Measurements from ENCODE around the gene DLG3.

DLG3 gene

DNA sequence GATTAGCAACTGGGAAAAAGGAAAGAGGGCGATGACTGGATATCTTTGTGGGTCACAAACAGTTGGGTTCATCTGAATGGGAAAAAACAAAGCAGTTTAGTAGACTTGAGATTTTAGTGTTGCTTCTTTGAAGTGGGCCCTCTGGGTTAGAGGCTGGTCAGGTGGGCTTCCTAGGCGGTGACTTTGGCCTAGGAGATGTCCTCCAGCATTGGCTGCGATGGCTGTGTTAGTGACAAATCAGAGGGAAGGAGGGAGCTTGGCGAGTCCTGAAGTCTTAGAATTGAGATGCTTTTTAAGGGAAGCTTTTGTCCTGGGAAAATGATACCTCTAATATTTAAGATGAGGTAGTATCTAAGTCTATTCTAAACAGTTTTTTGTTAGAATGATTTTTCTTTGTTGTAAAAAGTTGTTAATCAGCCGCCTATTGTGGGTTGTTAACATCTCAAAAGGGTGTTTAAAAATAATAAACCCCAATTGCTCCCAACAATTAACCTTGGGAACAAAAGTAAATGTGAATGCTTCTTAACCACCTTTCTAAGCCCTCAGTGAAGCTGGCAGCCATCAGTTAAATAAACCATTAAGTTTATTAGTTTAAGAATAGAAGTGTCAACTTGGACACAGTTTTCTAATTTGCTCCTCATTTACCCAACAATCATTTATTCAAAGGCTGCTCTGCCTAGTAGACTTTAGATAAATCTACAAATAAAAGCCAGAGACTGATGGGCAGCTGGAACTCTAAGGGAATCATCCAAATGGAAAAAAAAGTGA is 31.7 kb downstream of the DLG3 start:
- no peak for DNase-seq (ENCODE audit: low read depth in 3 of 3, low spot score in 1 of 3)

DNA sequence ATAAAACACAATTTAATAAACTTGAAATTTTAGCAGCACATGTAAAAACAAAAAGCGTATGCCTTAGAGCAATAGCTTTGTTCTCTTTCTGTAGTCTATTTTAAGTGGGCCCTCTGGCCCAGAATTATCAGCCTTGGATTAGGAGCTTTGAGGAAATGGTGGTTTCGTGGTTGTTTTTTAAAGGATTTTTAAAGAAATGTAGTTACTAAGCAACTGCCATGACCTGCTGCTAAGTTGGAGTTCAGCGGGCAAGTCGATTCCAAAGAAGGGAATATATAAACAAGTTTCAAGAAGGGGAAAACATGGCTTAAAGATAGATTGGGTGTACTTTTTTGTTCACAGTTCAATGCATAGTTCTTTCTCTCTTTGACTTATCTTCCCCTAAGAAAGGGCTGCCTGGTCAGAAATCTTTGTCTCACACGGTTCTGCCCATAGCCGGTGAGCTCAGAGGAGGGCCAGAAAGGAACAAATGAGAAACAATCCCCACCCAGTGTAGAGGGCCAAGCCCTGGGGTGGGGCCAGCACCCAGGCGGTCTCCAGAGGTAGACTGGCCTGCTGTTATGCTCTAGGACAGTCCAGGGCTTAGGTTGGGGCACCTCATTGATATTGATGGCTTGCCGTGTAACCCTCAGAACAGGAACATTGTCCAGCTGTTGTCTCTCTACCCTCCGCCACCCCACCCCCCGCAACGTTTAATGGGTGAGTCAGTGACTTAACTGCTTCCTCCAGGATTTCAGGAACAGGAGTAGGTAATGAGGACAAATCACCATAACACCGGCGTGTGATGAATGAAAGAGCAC is 32.5 kb downstream of the DLG3 start:
- no peak for DNase-seq (ENCODE audit: low read depth in 3 of 3, low spot score in 1 of 3)

DNA sequence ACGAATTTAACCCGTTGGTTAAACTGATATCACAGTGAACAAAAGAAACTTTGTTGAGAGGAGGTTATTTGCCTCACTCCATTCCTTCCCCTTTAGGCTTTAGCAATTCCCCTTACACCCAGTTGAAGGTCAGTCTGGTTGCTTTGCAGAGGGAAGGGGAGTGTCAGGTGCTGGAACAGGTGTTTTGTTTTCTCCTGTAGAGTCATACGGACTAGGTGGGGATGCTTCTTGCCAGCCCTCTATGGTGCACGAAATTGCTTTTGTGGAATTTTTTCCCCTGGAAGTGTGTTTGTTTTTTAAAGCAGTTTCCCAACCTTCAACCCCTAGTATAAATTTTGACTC is 33.1 kb downstream of the DLG3 start:
- no peak for DNase-seq (ENCODE audit: low read depth in 3 of 3, low spot score in 1 of 3)

DNA sequence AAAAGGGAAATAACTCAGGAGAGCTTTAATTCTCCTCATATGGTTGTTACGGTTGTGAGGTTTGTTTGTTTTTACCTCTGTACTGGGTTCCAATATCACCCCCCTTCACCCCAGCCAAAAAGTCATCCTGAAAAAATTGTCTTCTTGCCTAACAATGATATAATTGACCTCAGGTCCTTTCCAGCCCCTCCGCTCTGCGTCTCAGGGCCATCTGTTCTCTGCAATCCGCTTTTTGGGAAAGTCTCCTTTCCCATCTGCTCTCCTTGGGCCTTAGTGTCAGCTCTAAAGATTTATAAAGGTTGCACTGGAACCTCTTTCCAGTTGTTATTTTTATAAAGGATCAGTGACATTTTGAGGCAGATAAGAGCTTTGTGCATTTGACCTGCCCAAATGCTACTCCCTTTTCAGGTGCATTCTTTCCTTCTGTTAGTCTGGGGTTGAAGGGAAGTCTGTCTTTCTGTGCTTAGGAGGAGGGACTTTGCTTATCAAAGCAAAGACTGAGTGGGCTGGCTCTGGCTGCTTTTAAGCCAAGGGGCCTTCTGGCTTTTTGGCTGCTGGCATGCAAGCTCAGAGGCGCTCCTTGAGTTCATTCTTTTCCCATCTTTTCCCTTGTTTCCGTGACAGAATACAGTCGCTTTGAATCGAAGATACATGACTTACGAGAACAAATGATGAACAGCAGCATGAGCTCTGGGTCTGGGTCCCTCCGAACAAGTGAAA is 34.1 kb downstream of the DLG3 start:
- no peak for DNase-seq (ENCODE audit: low read depth in 3 of 3, low spot score in 1 of 3)

DNA sequence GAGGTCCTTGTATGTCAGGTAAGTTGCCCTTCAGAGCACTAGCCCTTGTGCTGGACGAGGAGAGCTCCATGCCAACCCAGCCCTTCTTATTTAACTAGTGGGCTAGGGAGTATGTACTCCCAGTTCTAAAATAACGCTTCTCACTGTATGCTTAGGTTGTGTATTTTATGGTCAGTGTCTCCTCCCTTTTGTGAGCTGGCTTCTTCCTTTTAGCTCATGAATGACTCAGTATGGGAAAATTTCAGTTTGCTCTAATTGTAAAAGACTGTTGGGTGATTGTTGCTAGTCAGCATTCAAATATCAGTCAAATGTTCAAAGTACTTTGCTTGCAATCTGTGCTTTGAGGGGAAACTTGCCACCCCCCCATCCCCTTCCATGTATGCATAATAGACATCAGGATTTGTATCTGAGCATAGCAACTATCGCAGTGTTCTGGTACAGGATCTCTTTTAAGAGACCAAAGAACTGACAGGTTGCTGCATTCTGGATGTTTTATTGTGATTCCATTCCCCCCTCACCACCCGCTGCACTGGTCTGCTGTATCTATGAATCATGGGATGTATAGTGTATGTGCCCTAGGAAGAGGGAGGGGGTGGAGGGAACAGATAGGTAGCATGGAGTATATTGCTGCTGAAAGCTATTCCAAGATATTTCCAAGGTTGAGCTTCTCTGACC is 34.7 kb downstream of the DLG3 start:
- DNase-seq (ENCODE audit: low read depth in 3 of 3, low spot score in 1 of 3), result no peak

DNA sequence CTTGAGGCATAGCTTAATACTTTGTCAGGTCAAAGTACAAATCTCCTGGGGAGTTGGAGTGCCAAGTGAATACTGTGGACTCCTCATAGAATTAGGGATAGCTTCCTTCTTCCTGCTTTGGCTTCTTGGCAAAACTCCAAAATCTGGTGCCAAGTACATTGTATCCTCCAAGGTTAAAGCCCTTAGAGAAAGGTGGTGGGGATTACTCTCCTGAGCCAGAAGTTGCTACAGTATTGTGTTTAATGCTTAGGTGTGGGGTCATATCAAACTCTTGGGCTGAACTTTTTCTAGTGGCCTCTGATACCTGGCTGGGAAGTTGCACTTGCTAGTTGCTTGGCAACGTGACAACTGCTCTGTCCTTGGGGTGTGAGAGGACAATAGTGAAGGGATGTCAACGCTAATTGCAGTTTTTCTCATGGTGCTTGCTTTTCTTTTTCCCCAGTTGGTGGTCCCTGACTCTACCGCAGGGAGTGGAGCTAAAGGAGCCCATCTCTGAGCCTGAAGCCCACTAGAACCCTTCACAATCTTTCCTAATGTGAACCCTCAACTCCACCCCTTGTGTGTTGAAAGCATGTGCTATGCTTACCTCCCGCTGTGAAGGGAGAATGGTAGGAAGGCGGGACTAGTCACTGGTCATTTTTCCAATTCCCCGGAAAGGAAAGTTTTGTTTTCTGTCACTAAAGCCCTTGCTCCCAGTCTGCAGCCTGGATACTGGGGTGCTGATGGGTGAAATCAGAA is 35.5 kb downstream of the DLG3 start:
- no peak for DNase-seq (ENCODE audit: low read depth in 3 of 3, low spot score in 1 of 3)

DNA sequence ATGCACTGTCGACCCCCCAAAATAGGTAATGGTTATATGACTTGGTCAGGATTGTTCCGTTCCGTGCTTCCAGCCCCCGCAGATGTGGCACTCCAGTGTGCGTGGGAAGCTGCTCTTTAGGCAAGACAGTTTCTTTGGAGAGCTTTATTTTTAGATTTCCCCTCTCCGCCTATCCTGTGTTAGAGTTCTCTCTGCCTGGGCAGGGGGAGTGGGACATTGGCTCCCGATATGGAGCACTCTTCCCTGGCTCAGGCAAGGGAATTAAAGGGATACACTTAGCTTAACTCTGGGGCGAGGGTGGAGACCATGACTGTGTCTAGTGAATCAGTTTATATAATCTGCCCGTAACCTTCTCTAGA is 36.0 kb downstream of the DLG3 start:
- DNase-seq (ENCODE audit: low read depth in 3 of 3, low spot score in 1 of 3), result no peak

DNA sequence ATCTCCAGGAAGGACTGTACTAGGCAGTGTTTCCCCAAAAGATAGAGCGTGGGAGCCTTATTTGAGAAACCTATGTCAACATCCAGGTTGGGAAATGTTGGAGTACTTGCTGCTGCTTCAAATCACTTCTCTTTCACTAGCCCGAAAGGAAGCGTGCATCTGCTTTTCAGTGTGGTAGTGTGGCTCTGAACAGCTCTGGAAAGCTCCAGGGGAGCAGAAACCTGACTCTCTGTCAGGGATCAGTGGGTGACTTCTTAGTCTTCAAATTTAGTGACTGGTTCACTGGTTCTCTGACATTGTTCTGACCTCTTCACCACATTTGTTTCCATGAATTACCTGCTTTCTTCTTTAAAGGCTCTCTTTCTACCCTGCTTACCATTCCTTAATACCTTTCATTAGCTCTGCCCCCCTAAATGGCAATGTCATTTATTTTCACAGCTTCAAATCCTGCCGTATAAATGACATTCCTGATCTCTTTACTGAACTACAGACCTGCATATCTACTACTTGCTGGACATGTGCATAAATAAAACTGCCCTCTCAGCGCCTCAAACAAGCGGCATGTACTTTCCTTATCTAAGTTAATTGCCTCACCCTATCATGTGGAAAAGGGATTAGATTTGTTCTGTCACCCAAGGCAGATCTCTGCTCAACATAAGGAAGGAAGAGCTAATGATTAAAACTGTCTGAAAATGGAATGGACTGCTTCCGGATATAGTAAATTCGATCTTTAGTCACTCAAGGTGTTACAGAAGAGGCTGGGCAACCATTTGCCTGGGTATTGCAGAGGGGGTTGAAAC is 37.0 kb downstream of the DLG3 start:
- DNase-seq (ENCODE audit: low read depth in 3 of 3, low spot score in 1 of 3), result no peak

DNA sequence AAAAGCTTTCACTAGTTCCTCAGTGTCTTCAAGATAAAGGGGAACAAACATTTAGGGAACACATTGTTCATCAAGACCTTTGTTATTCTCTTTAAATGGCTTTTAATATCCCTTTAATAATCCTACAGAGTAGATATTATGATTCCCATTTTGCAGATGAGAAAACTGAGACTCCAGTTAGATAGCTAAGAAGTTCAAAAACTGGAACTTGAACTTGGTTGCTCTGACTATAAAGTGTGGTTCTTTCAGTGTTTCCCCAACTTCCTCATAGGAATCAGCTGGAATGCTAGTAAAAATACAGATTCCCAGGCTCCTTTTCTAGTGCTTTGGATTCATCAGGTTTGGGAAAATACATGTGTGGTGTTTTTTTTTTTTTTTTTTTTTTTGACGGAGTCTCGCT is 37.7 kb downstream of the DLG3 start:
- DNase-seq (ENCODE audit: low read depth in 3 of 3, low spot score in 1 of 3), result no peak

DNA sequence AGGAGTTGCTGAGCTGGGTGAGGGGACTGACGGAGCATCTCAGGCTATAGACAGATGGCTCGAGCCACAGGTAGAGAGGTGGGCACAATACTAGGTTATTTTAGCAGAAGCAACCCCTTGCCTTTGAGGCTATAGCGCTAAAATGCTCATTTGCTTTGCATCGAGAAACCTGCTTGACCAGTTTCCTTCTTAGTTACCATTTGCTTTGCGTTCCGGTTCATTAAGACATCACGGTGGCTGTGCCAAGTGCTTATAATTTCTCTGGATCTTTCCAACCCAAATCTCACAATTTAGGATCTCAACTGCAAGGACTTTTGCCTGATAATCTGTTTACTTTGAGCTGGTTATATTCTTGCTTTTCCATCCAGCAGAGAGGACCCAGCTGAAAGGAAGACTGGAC is 40.8 kb downstream of the DLG3 start:
- no peak for DNase-seq (ENCODE audit: low read depth in 3 of 3, low spot score in 1 of 3)

DNA sequence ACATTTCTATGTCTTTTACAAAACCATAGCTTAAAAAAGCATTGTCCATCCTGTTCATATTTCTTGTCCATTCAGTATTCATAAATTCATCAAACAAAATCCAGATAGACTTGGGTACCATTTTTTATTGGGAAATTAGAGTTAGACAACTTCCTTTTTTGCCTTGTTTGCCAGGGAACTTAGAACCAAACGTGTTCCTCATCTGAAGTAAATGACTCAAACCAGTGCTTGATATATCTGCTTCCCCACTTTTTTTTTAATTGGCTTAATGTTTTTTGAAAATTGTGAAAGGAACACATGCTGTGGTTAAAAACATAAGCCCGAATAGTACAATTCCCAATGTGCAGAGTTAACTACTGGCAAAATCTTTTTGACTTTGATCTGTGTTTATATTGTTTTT is 44.2 kb downstream of the DLG3 start:
- DNase-seq (ENCODE audit: low read depth in 3 of 3, low spot score in 1 of 3), result no peak

DNA sequence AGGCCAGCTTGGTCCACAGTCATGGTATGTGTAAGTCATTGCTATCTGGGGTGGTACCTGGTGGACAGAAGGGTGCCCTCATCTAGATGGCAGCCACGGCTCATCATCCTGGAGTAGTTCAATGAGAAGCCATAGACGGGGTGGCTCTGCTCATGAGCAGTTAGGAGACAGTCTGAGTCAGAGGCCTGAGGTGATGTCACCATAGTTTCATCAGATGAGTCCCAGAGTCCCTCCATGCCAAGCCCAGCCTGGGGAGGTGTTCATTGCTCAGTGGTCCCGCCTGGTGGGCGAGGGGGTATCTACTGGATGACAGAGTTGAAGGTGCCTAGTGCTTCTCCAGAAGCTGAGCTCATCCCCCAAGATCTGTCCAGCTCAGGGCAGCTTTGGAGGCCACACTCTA is 49.8 kb downstream of the DLG3 start:
- no peak for DNase-seq (ENCODE audit: low read depth in 3 of 3, low spot score in 1 of 3)

DNA sequence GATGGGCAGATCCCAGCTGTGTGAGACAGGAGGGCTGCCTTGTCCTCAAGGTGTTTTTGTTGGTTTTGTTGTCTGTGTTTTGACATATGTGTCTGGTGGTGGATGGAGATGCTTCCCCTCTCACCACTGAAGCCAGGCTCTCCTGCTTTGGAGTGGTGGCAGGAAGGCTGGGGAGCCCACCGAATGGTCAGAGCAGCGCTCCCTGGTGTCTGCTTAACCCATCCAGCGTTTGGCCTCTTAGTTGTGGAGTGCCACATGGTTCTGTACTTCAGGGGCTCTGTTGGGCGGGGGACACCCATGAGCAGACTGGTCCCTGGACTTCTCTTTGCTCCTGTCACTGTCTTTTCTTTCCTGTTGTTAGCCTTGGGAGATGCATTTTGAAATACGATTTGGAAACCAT is 51.9 kb downstream of the DLG3 start:
- DNase-seq (ENCODE audit: low read depth in 3 of 3, low spot score in 1 of 3), result no peak

DNA sequence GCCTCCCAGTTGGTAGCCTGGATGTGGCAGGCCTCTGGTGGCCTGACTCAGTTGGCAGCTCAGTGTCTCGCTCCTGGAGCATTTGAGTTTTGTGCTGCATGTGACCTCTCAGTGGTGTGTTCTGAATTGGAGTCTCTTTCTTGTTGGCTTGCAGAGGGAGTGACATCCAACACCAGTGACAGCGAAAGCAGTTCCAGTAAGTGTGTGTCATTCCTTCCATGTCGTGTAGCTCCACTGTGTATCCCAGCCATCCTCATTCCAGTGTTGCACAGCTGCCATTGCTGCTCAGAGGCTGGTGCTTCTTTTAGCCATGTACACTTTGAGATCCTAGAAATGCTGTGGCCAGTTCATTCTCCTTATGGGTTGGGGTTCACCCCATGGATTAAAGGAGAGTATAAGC is 52.4 kb downstream of the DLG3 start:
- DNase-seq (ENCODE audit: low read depth in 3 of 3, low spot score in 1 of 3), result no peak

DNA sequence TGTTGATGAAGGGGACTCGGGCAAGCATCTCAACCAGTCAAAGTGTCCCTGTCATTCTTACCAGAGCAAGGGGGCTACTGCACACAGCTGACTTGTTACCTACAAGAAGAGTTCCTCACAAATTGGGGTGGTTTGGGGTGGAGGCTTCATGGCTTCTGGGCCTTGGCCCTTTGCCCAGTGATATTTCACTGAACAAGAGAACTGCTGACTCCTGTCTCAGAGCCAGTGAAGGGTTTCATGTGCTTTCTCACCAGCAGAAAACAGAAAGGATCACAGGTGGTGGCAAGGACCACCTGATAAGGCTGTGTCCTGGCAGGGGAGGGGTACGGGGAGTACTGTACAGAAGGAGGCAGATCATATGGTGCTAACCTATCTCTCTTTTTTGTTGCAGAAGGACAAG is 53.5 kb downstream of the DLG3 start:
- no peak for DNase-seq (ENCODE audit: low read depth in 3 of 3, low spot score in 1 of 3)

DNA sequence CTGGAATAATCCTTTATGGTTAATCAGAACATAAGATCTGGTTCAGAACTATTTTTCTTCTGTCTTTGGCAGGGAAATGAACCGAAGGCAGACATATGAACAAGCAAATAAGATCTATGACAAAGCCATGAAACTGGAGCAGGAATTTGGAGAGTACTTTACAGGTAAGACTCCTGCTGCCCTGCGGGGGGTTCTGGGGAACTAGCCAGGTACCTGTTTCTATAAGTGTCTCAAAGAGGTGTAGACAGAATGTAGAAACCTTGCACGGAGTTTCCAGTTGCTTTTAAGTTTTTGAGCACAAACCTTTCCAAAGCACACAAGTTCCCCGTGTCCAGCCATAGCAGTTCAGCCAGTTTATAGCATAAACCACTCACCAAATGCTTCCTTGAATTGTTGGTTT is 56.2 kb downstream of the DLG3 start:
- DNase-seq (ENCODE audit: low read depth in 3 of 3, low spot score in 1 of 3), result no peak

DNA sequence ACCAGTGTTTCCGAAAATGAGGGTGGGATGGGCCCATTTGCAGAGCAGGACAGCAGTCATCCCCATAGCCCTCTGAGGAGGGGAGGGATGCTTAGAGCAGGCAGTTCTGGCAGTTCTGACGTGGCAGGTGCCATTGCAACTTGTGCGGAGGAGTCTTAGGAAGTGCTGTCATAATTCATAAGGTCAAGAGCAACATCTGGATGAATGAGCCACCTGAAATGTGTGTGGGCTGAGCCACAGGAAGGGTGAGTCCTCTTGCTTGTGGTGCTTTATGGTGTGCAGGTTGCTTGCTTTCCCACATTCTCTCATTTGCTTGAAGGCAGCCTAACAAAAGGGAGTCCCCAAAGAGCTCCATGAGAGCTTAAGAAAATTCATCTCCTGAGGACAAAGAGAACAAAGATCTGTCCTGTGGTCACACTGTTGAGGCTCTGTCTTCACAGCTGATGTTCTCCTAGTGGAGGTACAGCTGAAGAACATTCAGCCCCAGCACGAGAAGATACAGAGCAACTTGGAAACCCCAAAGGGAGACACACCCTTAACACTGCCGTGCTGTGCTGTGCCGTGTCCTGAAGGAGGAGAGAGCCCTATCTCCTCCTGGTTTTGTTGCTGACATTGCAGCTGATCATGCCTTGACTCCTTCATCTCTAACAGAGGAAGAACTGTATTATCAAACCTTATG is 60.3 kb downstream of the DLG3 start:
- no peak for DNase-seq (ENCODE audit: low read depth in 3 of 3, low spot score in 1 of 3)

DNA sequence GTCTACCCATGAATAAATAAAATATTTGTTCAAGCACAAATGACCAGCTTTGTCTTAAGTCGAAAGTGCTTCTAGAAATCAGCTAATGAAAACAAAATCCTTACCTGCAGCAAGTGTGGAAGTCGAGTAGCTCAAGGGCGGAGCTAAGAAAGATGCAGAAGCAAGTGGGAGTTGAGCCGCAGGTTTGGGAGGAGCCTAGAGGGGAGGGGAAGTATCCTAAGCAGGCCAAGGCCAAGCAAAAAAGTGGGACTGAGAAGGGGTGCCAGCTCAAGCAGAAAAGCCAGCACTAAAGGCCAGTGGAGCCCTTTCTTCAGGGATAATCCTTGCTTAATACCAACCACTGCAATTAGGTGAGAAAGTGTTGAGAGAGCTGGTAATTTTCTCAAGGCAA is 60.8 kb downstream of the DLG3 start:
- DNase-seq (ENCODE audit: low read depth in 3 of 3, low spot score in 1 of 3), result no peak

DNA sequence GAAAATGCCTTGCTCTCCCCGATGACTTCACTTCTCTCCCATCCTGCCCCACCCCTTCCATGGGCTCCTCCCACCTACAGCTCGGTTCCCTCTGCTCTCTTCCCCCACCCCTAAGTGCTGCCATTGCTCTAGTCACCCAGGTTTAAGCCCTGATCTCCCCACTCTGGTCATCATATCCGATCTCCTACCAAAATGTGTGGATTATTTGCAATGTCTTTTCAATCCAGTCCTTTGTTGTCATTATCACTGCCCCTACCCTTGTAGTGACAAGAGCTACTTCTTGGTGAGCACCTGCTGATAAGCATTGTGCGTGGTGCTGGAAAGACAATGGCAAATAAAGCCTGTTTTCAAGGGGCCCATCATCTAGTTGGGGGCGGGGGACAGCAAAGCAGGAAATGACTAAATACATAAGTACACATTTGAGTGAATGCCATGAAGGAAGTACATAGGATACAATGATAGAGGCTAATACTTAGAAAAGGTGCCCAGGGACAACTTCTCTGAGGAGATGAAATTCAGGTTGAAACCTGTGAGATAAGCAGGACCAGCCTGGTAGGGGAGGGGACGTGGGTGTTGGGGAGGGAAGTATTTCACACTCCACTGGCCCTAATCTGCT is 63.8 kb downstream of the DLG3 start:
- DNase-seq (ENCODE audit: low read depth in 3 of 3, low spot score in 1 of 3), result no peak

Measured in stimulated activated CD4-positive, alpha-beta T cell treated with anti-CD3 and anti-CD28 coated beads, TNF-alpha, amount 100 ng/mL, for 1 hour (primary cell).